ENCODE results near the gene C1orf52.

DNA sequence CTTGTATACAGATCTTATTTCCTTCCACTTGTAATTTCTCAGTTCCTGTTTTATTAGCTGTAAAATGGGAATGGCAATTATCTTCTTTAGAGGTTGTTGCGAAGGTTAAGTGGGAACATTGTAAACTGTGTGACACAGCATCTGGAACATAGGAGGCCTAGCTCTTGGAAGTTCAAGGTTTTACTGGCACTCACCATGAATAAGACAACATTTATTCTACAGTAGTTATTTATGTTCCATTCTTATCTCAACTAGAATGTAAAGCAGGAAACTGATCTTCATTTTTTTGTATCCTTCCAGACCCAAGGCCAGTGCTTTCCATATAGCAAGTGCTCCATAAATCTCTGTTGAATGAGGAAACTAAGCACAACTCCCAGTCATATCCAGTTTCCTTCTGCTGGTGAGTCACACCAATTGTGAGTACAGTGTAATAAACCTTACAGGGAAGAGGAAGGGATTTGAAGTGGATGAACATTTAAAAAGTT, 15.5 kb upstream of the C1orf52 start:
- TF ChIP-seq POLR2AphosphoS5 (IDR thresholded peaks at IDR 0.05; ENCODE audit: insufficient read depth in 1 of 2, low read depth in 1 of 2) (peak in 1 of 2 donors; percentile 91), POLR2A (IDR thresholded peaks at IDR 0.05) (no peak)
- TF ChIP-seq, protein P1, sequence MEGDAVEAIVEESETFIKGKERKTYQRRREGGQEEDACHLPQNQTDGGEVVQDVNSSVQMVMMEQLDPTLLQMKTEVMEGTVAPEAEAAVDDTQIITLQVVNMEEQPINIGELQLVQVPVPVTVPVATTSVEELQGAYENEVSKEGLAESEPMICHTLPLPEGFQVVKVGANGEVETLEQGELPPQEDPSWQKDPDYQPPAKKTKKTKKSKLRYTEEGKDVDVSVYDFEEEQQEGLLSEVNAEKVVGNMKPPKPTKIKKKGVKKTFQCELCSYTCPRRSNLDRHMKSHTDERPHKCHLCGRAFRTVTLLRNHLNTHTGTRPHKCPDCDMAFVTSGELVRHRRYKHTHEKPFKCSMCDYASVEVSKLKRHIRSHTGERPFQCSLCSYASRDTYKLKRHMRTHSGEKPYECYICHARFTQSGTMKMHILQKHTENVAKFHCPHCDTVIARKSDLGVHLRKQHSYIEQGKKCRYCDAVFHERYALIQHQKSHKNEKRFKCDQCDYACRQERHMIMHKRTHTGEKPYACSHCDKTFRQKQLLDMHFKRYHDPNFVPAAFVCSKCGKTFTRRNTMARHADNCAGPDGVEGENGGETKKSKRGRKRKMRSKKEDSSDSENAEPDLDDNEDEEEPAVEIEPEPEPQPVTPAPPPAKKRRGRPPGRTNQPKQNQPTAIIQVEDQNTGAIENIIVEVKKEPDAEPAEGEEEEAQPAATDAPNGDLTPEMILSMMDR (IDR thresholded peaks at IDR 0.05) = no peak
